ENCODE results near the gene C3orf18. TPM values are rescaled to one million over a fixed set of nuclear protein-coding genes. Genes with fewer than 3 reads are reported as not detected.

Gene C3orf18
- total and polyA plus RNA-seq, 9 of the 15 experiments (the other 6 are each of a cell fraction or from before 2014, with no cell fraction given): 0.01 to 2.3 (median 0.94) TPM

DNA sequence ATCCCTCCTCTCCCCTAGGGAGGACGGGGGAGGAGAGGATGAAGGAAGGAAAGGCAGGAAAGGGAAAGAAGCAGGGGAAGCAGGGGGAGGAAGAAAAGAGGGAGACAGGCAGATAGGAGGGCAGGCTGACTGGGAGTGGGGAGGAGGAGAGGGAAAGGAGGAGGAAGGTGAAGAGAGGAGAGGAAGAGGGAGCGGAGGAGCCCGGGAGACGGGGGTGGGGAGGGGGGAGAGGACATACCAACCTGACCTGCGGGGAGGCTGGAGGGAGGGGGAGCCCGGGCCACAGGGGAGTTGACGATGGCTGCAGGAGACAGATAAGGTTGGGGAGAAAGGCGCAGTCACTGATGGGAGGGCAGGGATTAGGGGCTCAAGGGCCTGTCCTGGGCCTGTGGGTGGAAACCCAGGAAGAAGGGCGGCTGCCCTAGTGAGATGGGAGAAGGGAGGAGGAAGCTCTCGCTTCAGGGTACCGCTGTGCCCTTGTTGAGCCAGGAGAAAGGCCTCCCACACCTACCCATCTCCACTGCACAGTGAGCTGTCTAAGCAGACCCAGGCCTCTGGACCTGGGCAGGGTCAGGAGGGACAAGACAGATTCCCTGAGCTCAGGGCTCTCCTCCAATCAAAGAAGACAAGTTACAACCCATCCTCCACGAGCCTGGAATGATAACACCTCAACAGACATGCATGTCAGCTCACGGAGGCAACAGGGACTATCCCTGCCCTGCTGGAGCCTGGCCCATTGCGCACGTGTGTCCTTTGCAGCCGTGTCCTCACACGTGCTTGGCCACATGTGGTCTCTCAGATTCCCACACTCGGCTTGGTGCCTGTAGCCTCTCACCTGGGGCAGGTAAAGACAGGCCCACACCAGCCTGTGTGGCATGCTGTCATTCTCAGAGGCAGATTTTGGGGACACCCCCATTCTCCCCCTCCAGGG, 27.9 kb downstream of the C3orf18 start (continued):
- no peak for TF ChIP-seq IRF2 (CRISPR knock-in tag; IDR thresholded peaks at IDR 0.05)
- TF ChIP-seq HDAC6 (IDR thresholded peaks at IDR 0.05; ENCODE audit: low read depth, low read length): no peak
- TF ChIP-seq TCF3 (CRISPR knock-in tag; IDR thresholded peaks at IDR 0.05): peak; percentile 93
- peak; percentile 79 for TF ChIP-seq NFE2 (IDR thresholded peaks at IDR 0.05; ENCODE audit: low read depth)
- no peak for TF ChIP-seq SRSF1 (IDR thresholded peaks at IDR 0.05; ENCODE audit: low read depth, low read length)
- TF ChIP-seq HOXB6 (CRISPR knock-in tag; IDR thresholded peaks at IDR 0.05; ENCODE audit: borderline replicate concordance): no peak
- TF ChIP-seq MBD2 (IDR thresholded peaks at IDR 0.05; ENCODE audit: borderline replicate concordance, low read depth): peak; percentile 51; the same call in 1 of the 2 replicates
- TF ChIP-seq NR1H2 (CRISPR knock-in tag; IDR thresholded peaks at IDR 0.05): no peak
- TF ChIP-seq ZNF77 (CRISPR knock-in tag; IDR thresholded peaks at IDR 0.05): no peak
- no peak for TF ChIP-seq SNAPC5 (CRISPR knock-in tag; IDR thresholded peaks at IDR 0.05)
- TF ChIP-seq ETV6 (IDR thresholded peaks at IDR 0.05; ENCODE audit: borderline replicate concordance in 1 of 2, low read depth in 2 of 2, low read length in 1 of 2): no peak
- TF ChIP-seq ETV6 (CRISPR knock-in tag; IDR thresholded peaks at IDR 0.05; ENCODE audit: borderline replicate concordance): no peak
- TF ChIP-seq ZC3H11A (IDR thresholded peaks at IDR 0.05; ENCODE audit: low read depth, low read length): no peak
- peak; percentile 83 for TF ChIP-seq KLF16 (IDR thresholded peaks at IDR 0.05)
- TF ChIP-seq FOXP1 (CRISPR knock-in tag; IDR thresholded peaks at IDR 0.05): no peak
- TF ChIP-seq, protein P1, sequence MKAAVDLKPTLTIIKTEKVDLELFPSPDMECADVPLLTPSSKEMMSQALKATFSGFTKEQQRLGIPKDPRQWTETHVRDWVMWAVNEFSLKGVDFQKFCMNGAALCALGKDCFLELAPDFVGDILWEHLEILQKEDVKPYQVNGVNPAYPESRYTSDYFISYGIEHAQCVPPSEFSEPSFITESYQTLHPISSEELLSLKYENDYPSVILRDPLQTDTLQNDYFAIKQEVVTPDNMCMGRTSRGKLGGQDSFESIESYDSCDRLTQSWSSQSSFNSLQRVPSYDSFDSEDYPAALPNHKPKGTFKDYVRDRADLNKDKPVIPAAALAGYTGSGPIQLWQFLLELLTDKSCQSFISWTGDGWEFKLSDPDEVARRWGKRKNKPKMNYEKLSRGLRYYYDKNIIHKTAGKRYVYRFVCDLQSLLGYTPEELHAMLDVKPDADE (conservative IDR thresholded peaks at IDR 0.05; ENCODE audit: control insufficient read depth, low read depth, low read length): no peak
- TF ChIP-seq ADNP (tag; IDR thresholded peaks at IDR 0.05): no peak
- TF ChIP-seq PRDM10 (IDR thresholded peaks at IDR 0.05; ENCODE audit: partially characterized antibody): peak; percentile 94
- no peak for TF ChIP-seq ZNF134 (CRISPR knock-in tag; conservative IDR thresholded peaks at IDR 0.05)
- no peak for TF ChIP-seq MED1 (CRISPR knock-in tag; IDR thresholded peaks at IDR 0.05; ENCODE audit: borderline replicate concordance)
- TF ChIP-seq, protein P2, sequence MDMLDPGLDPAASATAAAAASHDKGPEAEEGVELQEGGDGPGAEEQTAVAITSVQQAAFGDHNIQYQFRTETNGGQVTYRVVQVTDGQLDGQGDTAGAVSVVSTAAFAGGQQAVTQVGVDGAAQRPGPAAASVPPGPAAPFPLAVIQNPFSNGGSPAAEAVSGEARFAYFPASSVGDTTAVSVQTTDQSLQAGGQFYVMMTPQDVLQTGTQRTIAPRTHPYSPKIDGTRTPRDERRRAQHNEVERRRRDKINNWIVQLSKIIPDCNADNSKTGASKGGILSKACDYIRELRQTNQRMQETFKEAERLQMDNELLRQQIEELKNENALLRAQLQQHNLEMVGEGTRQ (CRISPR knock-in tag; IDR thresholded peaks at IDR 0.05): peak; percentile 15; the same call in 1 of the 2 replicates
